Endothelial cell of umbilical vein (primary cell): ENCODE measurements around the gene NRP2. TPM values are rescaled to one million over a fixed set of nuclear protein-coding genes. Genes with fewer than 3 reads are reported as not detected.

ENCODE experiments used
- BruUV-seq: library from RNA; stranded (reverse); fragments of 400-500 nt; replicated peaks from 2 replicates; lab custom pipeline; 2021; lab: Mats Ljungman, UMichigan
- CTCF ChIA-PET: fragments of 300-600, 350-600 bp; sonication (Branson Sonifier 250); formaldehyde crosslinking; loops from one replicate; lab custom pipeline; 2021; ENCODE audit warnings: antibody characterized with exemption, inconsistent platforms; lab: Charles Lee
- POLR2A ChIA-PET: fragments of 300-600, 350-600 bp; sonication (Branson Sonifier 250); formaldehyde crosslinking; loops from one replicate; lab custom pipeline; 2021; ENCODE audit warnings: antibody characterized with exemption, inconsistent platforms; lab: Charles Lee
- DNase-seq: peaks from one replicate; pipeline ENCODE4 v3.0.0-alpha.2; 2011; ENCODE audit warnings: low read depth, low spot score
- FAIRE-seq: peaks from 2 replicates; lab custom pipeline; 2011; peaks lifted over from hg19 to GRCh38; lab: Jason Lieb, UNC
- H2AFZ ChIP-seq: 2 replicates; pipeline ENCODE4 v1.6.0; 2012; ENCODE audit warnings: low read depth, low read length, control low read depth, inconsistent platforms
- H3K27ac ChIP-seq: 2 replicates; pipeline ENCODE4 v1.5.1; 2011; ENCODE audit warnings: low read depth, mild to moderate bottlenecking, control low read depth, low read length, moderate library complexity; ENCODE audit not compliant: insufficient read depth
- H3K27me3 ChIP-seq, 2 experiments: 2 replicates each; pipeline versions ENCODE4 v1.6.0 to v1.6.1; 2011; ENCODE audit warnings: low read length in 2 of 2, mixed read lengths in 1 of 2; ENCODE audit not compliant: control insufficient read depth in 2 of 2, insufficient read depth in 2 of 2
- H3K36me3 ChIP-seq, 2 experiments: 2 replicates in 1 of 2; 3 replicates in 1 of 2; pipeline ENCODE4 v1.5.1; 2011; ENCODE audit warnings: low read length in 2 of 2, mild to moderate bottlenecking in 1 of 2, moderate library complexity in 1 of 2; ENCODE audit not compliant: control insufficient read depth in 2 of 2, insufficient read depth in 2 of 2; ENCODE audit errors: extremely low read depth in 1 of 2
- H3K4me1 ChIP-seq: 3 replicates; pipeline ENCODE4 v1.5.1; 2011; ENCODE audit warnings: mild to moderate bottlenecking, low read length; ENCODE audit not compliant: control insufficient read depth, insufficient read depth; ENCODE audit errors: extremely low read depth
- H3K4me2 ChIP-seq: 2 replicates; pipeline ENCODE4 v1.6.1; 2011; ENCODE audit warnings: low read length, control low read depth, mixed read lengths; ENCODE audit not compliant: insufficient read depth
- H3K4me3 ChIP-seq, 3 experiments: fragments of 200-600 bp in 1 of 3; sonication (generic), shearing (Covaris generic) in 1 of 3; replicated peaks in 1 of 3; 2 replicates each; pipeline ENCODE4 v1.5.1; 2011 to 2016; ENCODE audit warnings: control low read depth in 3 of 3, low read length in 3 of 3, mild to moderate bottlenecking in 2 of 3, inconsistent platforms in 1 of 3, low read depth in 1 of 3, moderate library complexity in 1 of 3; ENCODE audit not compliant: insufficient read depth in 1 of 3
- H3K79me2 ChIP-seq: 2 replicates; pipeline ENCODE4 v1.6.0; 2012; ENCODE audit warnings: low read length, inconsistent platforms; ENCODE audit not compliant: control insufficient read depth, insufficient read depth
- H3K9ac ChIP-seq: replicated peaks from 2 replicates; pipeline ENCODE3; 2011; ENCODE audit warnings: low read length, control low read depth; ENCODE audit not compliant: insufficient read depth; ENCODE audit errors: extremely low read depth
- H3K9me1 ChIP-seq: replicated peaks from 3 replicates; pipeline ENCODE4 v1.6.0; 2011; ENCODE audit warnings: mild to moderate bottlenecking, low read length; ENCODE audit not compliant: control insufficient read depth, insufficient read depth; ENCODE audit errors: extremely low read depth
- H3K9me3 ChIP-seq: replicated peaks from 2 replicates; pipeline ENCODE4 v1.5.1; 2012; ENCODE audit warnings: low read length, inconsistent platforms; ENCODE audit not compliant: control insufficient read depth, insufficient read depth
- H4K20me1 ChIP-seq: replicated peaks from 2 replicates; pipeline ENCODE3; 2011; ENCODE audit warnings: mild to moderate bottlenecking, low read length; ENCODE audit not compliant: control insufficient read depth, insufficient read depth; ENCODE audit errors: extremely low read depth
- EZH2 ChIP-seq: IDR thresholded peaks from 2 replicates; pipeline ENCODE4 v1.6.1; 2012; ENCODE audit warnings: borderline replicate concordance, low read depth, mild to moderate bottlenecking, moderate library complexity, low read length, inconsistent platforms; ENCODE audit not compliant: severe bottlenecking
- FOS ChIP-seq: IDR thresholded peaks from 2 replicates; pipeline ENCODE4 v1.6.1; 2011; ENCODE audit warnings: mild to moderate bottlenecking, low read length, moderate library complexity, borderline replicate concordance; ENCODE audit not compliant: insufficient read depth
- POLR2AphosphoS5 ChIP-seq: IDR thresholded peaks from 2 replicates; pipeline ENCODE4 v1.6.1; 2012; ENCODE audit warnings: low read depth, mild to moderate bottlenecking, control low read depth, low read length, moderate library complexity; ENCODE audit not compliant: insufficient read depth
- dilution Hi-C: fragments of 300-500 bp; cut with MboI; formaldehyde crosslinking; loops from one replicate; pipeline ENCODE4 v1.15.0; 2019; ENCODE audit warnings: low sequenced_read_pairs; ENCODE audit not compliant: extremely low pct_ligation_motif_present
- intact Hi-C: fragments of 100-400 bp; cut with micrococcal nuclease; formaldehyde crosslinking; loops from one replicate; pipeline ENCODE4 v1.10.0; 2022
- polyA plus RNA-seq, 4 experiments: library from polyadenylated mRNA; depleted of rRNA in 3 of 4; stranded (reverse) in 3 of 4; unstranded in 1 of 4; fragments of >200 nt; gene quantifications; 2 replicates each; pipeline versions ENCODE4 v1.2.1 to v1.2.3, GENCODE V29; 2011 to 2012; ENCODE audit warnings: missing spikeins in 1 of 4
- total RNA-seq: library from RNA; stranded (reverse); gene quantifications from 2 replicates; pipeline ENCODE4 v1.2.3, GENCODE V29; 2021
- TF ChIP-seq, protein P1 (sequence below), 2 donors: IDR thresholded peaks; 1 replicate in 1 of 2; 2 replicates in 1 of 2; pipeline ENCODE4 v1.5.1; 2011; ENCODE audit warnings: low read length in 2 of 2, mild to moderate bottlenecking in 2 of 2, moderate library complexity in 2 of 2, control low read depth in 1 of 2, inconsistent platforms in 1 of 2, low read depth in 1 of 2; ENCODE audit not compliant: insufficient read depth in 1 of 2; ENCODE audit errors: extremely low read depth in 1 of 2
- TF ChIP-seq, protein P2 (sequence below): IDR thresholded peaks from 2 replicates; pipeline ENCODE4 v1.6.1; 2011; ENCODE audit not compliant: insufficient read depth, insufficient read length

The NRP2 gene
- total and polyA plus RNA-seq, 2 donors (not counting 3 experiments of a cell fraction or from before 2014, with no cell fraction given) = 160 to 240 TPM

- intact Hi-C loops (loop anchor here (1.0 to 5.0 kb wide), 4 partner anchors 46 to 1655 kb away; no protein-coding TSS in a partner anchor), dilution Hi-C loops (no loop called here)
- no peak overlapping the region for H3K9ac ChIP-seq
- BruUV-seq = no TSS peak
- no peaks in the 10 kb centered on the region for H4K20me1 ChIP-seq
- FAIRE-seq = peak; percentile 74
- no peak overlapping the region for H3K4me2 ChIP-seq
- CTCF ChIA-PET = interaction anchor here (1.0 to 1.5 kb wide), 2 partner anchors 13 to 159 kb away, joined by 3 read pairs; no protein-coding TSS in a partner anchor
- H3K9me3 ChIP-seq = no peaks in the 10 kb centered on the region
- no peaks in the 10 kb centered on the region for H3K79me2 ChIP-seq
- no peak overlapping the region for H3K27ac ChIP-seq
- no peak overlapping the region for H3K4me3 ChIP-seq
- peak; percentile 66 for DNase-seq
- peaks cover 28% of the 10 kb centered on the region for H3K4me1 ChIP-seq
- no peak for TF ChIP-seq FOS
- TF ChIP-seq, protein P1, sequence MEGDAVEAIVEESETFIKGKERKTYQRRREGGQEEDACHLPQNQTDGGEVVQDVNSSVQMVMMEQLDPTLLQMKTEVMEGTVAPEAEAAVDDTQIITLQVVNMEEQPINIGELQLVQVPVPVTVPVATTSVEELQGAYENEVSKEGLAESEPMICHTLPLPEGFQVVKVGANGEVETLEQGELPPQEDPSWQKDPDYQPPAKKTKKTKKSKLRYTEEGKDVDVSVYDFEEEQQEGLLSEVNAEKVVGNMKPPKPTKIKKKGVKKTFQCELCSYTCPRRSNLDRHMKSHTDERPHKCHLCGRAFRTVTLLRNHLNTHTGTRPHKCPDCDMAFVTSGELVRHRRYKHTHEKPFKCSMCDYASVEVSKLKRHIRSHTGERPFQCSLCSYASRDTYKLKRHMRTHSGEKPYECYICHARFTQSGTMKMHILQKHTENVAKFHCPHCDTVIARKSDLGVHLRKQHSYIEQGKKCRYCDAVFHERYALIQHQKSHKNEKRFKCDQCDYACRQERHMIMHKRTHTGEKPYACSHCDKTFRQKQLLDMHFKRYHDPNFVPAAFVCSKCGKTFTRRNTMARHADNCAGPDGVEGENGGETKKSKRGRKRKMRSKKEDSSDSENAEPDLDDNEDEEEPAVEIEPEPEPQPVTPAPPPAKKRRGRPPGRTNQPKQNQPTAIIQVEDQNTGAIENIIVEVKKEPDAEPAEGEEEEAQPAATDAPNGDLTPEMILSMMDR (IDR thresholded peaks at IDR 0.05; ENCODE audit: extremely low read depth in 1 of 2, insufficient read depth in 1 of 2, low read depth in 1 of 2, low read length in 2 of 2) = peak; percentile 79 to 86
- no peaks in the 10 kb centered on the region for H3K27me3 ChIP-seq
- H2AFZ ChIP-seq = no peak overlapping the region
- peaks cover 2 to 50% of the 10 kb centered on the region in 2 experiments for H3K36me3 ChIP-seq
- POLR2A ChIA-PET = no interaction called here
- no peaks in the 10 kb centered on the region for H3K9me1 ChIP-seq
Observed at GRCh38 chr2:205766779-205767359, 84.6 kb downstream of the NRP2 start.

GRCh38 chr2:205767617-205768016 is 85.3 kb downstream of the NRP2 start:
- DNase-seq (no peak), FAIRE-seq (no peak)
- Histone ChIP-seq H3K9ac (no peak overlapping the region), H3K9me3 (no peaks in the 10 kb centered on the region), H3K79me2 (no peaks in the 10 kb centered on the region), H2AFZ (no peak overlapping the region), H3K4me2 (no peak overlapping the region), H3K9me1 (no peaks in the 10 kb centered on the region), H3K4me1 (peaks cover 28% of the 10 kb centered on the region), H3K27ac (no peak overlapping the region), H3K27me3 (no peaks in the 10 kb centered on the region), H3K4me3 (no peak overlapping the region), H4K20me1 (no peaks in the 10 kb centered on the region), H3K36me3 (peaks cover 2 to 44% of the 10 kb centered on the region in 2 experiments)
- ChIA-PET POLR2A (no interaction called here), CTCF (interaction anchor here (1.0 to 1.5 kb wide), 4 partner anchors 14 to 1508 kb away, joined by 3 to 4 read pairs (median 3); no protein-coding TSS in a partner anchor)
- BruUV-seq = no TSS peak
- TF ChIP-seq EZH2 = no peak
- TF ChIP-seq, protein P2, sequence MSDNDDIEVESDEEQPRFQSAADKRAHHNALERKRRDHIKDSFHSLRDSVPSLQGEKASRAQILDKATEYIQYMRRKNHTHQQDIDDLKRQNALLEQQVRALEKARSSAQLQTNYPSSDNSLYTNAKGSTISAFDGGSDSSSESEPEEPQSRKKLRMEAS = no peak
- TF ChIP-seq, protein P1 (IDR thresholded peaks at IDR 0.05; ENCODE audit: extremely low read depth in 1 of 2, insufficient read depth in 1 of 2, low read depth in 1 of 2, low read length in 2 of 2) = no peak
- TF ChIP-seq POLR2AphosphoS5 = no peak
- intact Hi-C loops = loop anchor here (2.0 to 5.0 kb wide), 4 partner anchors 45 to 1655 kb away; partner anchors contain the start of gene NRP2
- dilution Hi-C loops = no loop called here
